BE2C (cell line): ENCODE measurements around the gene SMIM21.

Source experiments
- DNase-seq: peaks from one replicate; pipeline ENCODE4 v3.0.0-alpha.2; 2020
- H3K27me3 ChIP-seq: fragments of 250-450 bp; sonication (Bioruptor Pico); 2 replicates; pipeline ENCODE4 v1.5.1; 2020; ENCODE audit warnings: mild to moderate bottlenecking
- H3K36me3 ChIP-seq: fragments of 250-450 bp; sonication (Bioruptor Pico); 2 replicates; pipeline ENCODE4 v1.5.1; 2020; ENCODE audit warnings: mild to moderate bottlenecking
- H3K4me1 ChIP-seq: fragments of 250-450 bp; sonication (Bioruptor Pico); 2 replicates; pipeline ENCODE4 v1.5.1; 2020
- H3K4me3 ChIP-seq: 2 replicates; pipeline ENCODE4 v1.5.1; 2011; ENCODE audit warnings: low read depth, low read length
- H3K9me3 ChIP-seq: fragments of 250-450 bp; sonication (Bioruptor Pico); 2 replicates; pipeline ENCODE4 v1.5.1; 2020
- CTCF ChIP-seq: IDR thresholded peaks from 2 replicates; pipeline ENCODE4 v1.5.1; 2012; ENCODE audit warnings: mild to moderate bottlenecking, low read depth, low read length

The SMIM21 gene

GRCh38 chr18:75369026-75369721 lies 58.3 kb downstream of the SMIM21 start:
- Histone ChIP-seq H3K4me1 (no peaks in the 10 kb centered on the region), H3K36me3 (no peaks in the 10 kb centered on the region), H3K4me3 (no peak overlapping the region), H3K9me3 (no peaks in the 10 kb centered on the region), H3K27me3 (no peaks in the 10 kb centered on the region)
- DNase-seq: no peak
- TF ChIP-seq CTCF: no peak

- no peak for TF ChIP-seq CTCF
- no peaks in the 10 kb centered on the region for H3K27me3 ChIP-seq
- no peak for DNase-seq
- H3K4me1 ChIP-seq: no peaks in the 10 kb centered on the region
- H3K4me3 ChIP-seq: no peak overlapping the region
- no peaks in the 10 kb centered on the region for H3K9me3 ChIP-seq
- H3K36me3 ChIP-seq: no peaks in the 10 kb centered on the region
These were observed 61.7 kb downstream of the SMIM21 start for GRCh38 chr18:75365837-75366236.

- no peaks in the 10 kb centered on the region for H3K36me3 ChIP-seq
- DNase-seq: no peak
- no peak overlapping the region for H3K4me3 ChIP-seq
- H3K4me1 ChIP-seq: no peaks in the 10 kb centered on the region
- no peaks in the 10 kb centered on the region for H3K9me3 ChIP-seq
- no peaks in the 10 kb centered on the region for H3K27me3 ChIP-seq
- TF ChIP-seq CTCF: no peak
These were observed 62.3 kb downstream of the SMIM21 start for GRCh38 chr18:75365254-75365629.

- TF ChIP-seq CTCF: no peak
- H3K27me3 ChIP-seq: no peaks in the 10 kb centered on the region
- no peaks in the 10 kb centered on the region for H3K36me3 ChIP-seq
- no peaks in the 10 kb centered on the region for H3K4me1 ChIP-seq
- no peaks in the 10 kb centered on the region for H3K9me3 ChIP-seq
- H3K4me3 ChIP-seq: no peak overlapping the region
- no peak for DNase-seq
These were observed 62.8 kb downstream of the SMIM21 start for GRCh38 chr18:75364512-75365253.

GRCh38 chr18:75363446-75364225 lies 63.9 kb downstream of the SMIM21 start:
- DNase-seq: no peak
- Histone ChIP-seq H3K9me3 (no peaks in the 10 kb centered on the region), H3K36me3 (no peaks in the 10 kb centered on the region), H3K27me3 (no peaks in the 10 kb centered on the region), H3K4me3 (no peak overlapping the region), H3K4me1 (no peaks in the 10 kb centered on the region)
- no peak for TF ChIP-seq CTCF
